ENCODE data around the gene SFMBT1.

- no peak for TF ChIP-seq EP300 (IDR thresholded peaks at IDR 0.05)
- TF ChIP-seq CTCF (IDR thresholded peaks at IDR 0.05): no peak
- TF ChIP-seq MAFK (IDR thresholded peaks at IDR 0.05; ENCODE audit: partially characterized antibody): no peak
- TF ChIP-seq POLR2A (IDR thresholded peaks at IDR 0.05; ENCODE audit: low read length): no peak
- no peak for TF ChIP-seq CHD4 (IDR thresholded peaks at IDR 0.05; ENCODE audit: borderline replicate concordance)
These were observed 163.5 kb downstream of the SFMBT1 start for GRCh38 chr3:52882377-52882776.
